Activated B cell treated with CpG ODN at 0.5 μM for 24 hours (primary cell): Measurements from ENCODE around the gene UBA7. TPM values are rescaled to one million over a fixed set of nuclear protein-coding genes. Genes with fewer than 3 reads are reported as not detected.

ENCODE experiments used
- ATAC-seq: fragments of 200-7000 bp; cut with Tn5 transposase; one replicate; pipeline ENCODE4 v1.10.0; 2021; ENCODE audit warnings: low read depth, mild to moderate bottlenecking, moderate library complexity
- CTCF ChIA-PET: fragments of 350-600 bp; sonication (Branson Sonifier 250); formaldehyde crosslinking; loops from one replicate; lab custom pipeline; 2021; ENCODE audit warnings: antibody characterized with exemption; lab: Charles Lee
- POLR2A ChIA-PET: fragments of 350-600 bp; sonication (Branson Sonifier 250); formaldehyde crosslinking; loops from one replicate; lab custom pipeline; 2021; ENCODE audit warnings: antibody characterized with exemption; lab: Charles Lee
- DNase-seq: peaks from one replicate; pipeline ENCODE4 v3.0.0; 2022
- H3K27ac Mint-ChIP-seq: one replicate; pipeline ENCODE4 v1.8.0; 2020; ENCODE audit warnings: mixed read lengths
- H3K27me3 Mint-ChIP-seq: one replicate; pipeline ENCODE4 v1.8.0; 2021; ENCODE audit warnings: mixed read lengths
- H3K36me3 Mint-ChIP-seq: one replicate; pipeline ENCODE4 v1.8.0; 2021; ENCODE audit warnings: low read depth, mixed read lengths
- H3K4me1 Mint-ChIP-seq: one replicate; pipeline ENCODE4 v1.8.0; 2021; ENCODE audit warnings: mixed read lengths
- H3K4me3 Mint-ChIP-seq: one replicate; pipeline ENCODE4 v1.8.0; 2020; ENCODE audit warnings: mild to moderate bottlenecking, mixed read lengths
- H3K9me3 Mint-ChIP-seq: one replicate; pipeline ENCODE4 v1.8.0; 2020; ENCODE audit warnings: mixed read lengths
- intact Hi-C: fragments of 100-400 bp; cut with micrococcal nuclease; formaldehyde crosslinking; loops from one replicate; pipeline ENCODE4 v1.15.1; 2024
- total RNA-seq: library from RNA; stranded (reverse); gene quantifications from 2 replicates; pipeline ENCODE4 v1.2.3, GENCODE V29; 2022
- TF ChIP-seq, protein P1 (sequence below): fragments of 200-600 bp; IDR thresholded peaks from one replicate; pipeline ENCODE4 v1.8.0; 2022; ENCODE audit warnings: antibody characterized with exemption, mild to moderate bottlenecking

Gene UBA7
- total RNA-seq, 1 donor from 2014 or later, result 237 TPM

DNA sequence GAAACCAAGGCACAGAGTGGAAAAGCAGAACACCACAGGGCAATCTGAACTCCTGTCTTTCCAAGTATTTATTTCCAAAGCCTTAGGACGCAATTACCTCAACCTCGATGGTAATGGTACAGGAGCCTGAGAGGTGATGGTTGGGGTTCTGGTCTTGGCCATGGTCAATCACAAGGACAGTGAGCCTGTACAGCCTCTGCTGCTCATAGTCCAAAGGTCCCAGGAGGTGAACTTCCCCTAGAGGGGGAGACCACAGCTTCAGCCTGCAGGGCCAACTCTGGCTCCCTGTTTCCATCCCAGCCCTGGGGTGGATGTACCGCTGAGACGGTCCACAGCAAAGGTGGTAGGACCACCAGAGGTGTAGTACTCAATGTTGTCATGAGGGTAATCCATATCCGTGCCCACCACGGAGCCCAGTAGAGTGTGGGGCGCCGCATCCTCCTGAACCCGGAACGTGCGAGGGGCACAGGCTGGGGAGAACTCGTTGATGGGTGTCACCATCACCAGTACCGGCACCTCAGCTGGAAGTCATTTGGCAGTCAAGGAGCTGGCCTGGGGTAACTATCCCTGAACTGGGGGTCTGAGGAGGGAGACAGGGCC is 20.2 kb downstream of the UBA7 start:
- no peak for DNase-seq
- CTCF ChIA-PET, result no interaction called here
- Mint-ChIP-seq H3K27ac (no peak overlapping the region), H3K4me1 (peaks cover 4% of the 10 kb centered on the region), H3K4me3 (no peak overlapping the region), H3K9me3 (no peaks in the 10 kb centered on the region), H3K27me3 (no peaks in the 10 kb centered on the region), H3K36me3 (no peaks in the 10 kb centered on the region)
- no peak for ATAC-seq
- TF ChIP-seq, protein P1, sequence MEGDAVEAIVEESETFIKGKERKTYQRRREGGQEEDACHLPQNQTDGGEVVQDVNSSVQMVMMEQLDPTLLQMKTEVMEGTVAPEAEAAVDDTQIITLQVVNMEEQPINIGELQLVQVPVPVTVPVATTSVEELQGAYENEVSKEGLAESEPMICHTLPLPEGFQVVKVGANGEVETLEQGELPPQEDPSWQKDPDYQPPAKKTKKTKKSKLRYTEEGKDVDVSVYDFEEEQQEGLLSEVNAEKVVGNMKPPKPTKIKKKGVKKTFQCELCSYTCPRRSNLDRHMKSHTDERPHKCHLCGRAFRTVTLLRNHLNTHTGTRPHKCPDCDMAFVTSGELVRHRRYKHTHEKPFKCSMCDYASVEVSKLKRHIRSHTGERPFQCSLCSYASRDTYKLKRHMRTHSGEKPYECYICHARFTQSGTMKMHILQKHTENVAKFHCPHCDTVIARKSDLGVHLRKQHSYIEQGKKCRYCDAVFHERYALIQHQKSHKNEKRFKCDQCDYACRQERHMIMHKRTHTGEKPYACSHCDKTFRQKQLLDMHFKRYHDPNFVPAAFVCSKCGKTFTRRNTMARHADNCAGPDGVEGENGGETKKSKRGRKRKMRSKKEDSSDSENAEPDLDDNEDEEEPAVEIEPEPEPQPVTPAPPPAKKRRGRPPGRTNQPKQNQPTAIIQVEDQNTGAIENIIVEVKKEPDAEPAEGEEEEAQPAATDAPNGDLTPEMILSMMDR, result no peak
- intact Hi-C loops, result no loop called here
- POLR2A ChIA-PET, result no interaction called here

DNA sequence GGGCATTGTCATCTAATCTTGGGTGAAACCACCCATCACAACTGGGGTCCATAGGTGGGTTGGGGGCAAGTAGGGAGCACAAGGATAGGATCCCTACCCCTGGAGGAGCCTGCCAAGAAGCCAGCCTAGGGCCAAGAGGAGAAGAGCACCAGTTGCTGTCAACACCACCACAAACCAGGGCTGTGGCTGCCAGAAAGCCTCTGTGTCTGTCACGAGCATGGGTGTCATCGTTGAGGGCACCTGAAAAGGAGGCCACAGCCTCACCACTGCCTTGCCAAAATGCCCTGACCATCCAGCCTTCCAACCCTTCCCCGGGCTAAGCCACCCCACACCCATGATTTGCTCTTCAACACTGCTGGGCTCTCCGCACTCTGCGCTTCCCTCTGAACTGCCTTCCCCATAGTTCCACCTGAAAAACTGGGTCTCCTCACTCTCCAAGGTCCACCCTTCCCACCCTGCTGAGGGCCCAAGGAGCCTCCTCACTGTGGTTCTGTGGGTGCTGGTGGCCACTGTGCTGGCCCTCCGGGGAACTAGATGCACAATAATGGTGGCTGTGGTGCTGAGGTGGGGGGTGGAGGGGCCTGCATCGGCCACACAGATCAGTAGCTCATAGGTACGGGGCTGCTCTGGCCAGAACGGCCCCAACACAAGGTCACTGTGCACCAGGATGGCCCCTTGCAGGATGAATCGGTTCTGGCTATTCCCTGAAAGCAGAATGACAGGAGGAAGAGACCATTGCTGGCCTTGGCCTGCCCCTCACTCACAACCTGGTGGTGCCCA is 21.2 kb downstream of the UBA7 start:
- no peaks in the 10 kb centered on the region for H3K36me3 Mint-ChIP-seq
- no peak overlapping the region for H3K4me3 Mint-ChIP-seq
- intact Hi-C loops, result no loop called here
- no peak overlapping the region for H3K27ac Mint-ChIP-seq
- POLR2A ChIA-PET, result no interaction called here
- ATAC-seq (no peak), DNase-seq (no peak)
- TF ChIP-seq, protein P1, result no peak
- peaks cover 4% of the 10 kb centered on the region for H3K4me1 Mint-ChIP-seq
- H3K27me3 Mint-ChIP-seq, result no peaks in the 10 kb centered on the region
- H3K9me3 Mint-ChIP-seq, result no peaks in the 10 kb centered on the region
- CTCF ChIA-PET, result no interaction called here

DNA sequence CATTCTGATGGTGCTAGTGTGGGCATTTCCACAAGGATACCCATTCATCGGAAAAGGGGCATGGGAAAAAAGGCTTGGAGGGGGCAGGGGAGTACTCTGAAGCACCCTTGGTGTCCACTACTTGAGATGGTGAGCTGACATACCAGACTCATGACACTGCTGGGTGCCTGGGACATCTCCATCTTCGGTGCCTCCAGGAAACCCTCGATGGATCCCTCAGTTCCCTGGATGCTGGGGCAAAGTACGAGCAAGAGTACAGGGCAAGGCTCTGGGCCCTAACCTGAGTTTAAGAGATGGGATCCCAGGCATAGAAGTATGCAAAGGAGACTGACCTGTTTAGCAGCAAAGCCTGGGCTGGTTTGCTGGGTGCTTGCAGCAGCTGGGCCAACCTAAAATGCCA is 22.2 kb downstream of the UBA7 start:
- TF ChIP-seq, protein P1, result no peak
- CTCF ChIA-PET, result no interaction called here
- intact Hi-C loops, result no loop called here
- peaks cover 2% of the 10 kb centered on the region for H3K36me3 Mint-ChIP-seq
- H3K4me1 Mint-ChIP-seq, result peaks cover 9% of the 10 kb centered on the region
- no peak for DNase-seq
- POLR2A ChIA-PET, result no interaction called here
- H3K27me3 Mint-ChIP-seq, result no peaks in the 10 kb centered on the region
- H3K4me3 Mint-ChIP-seq, result no peak overlapping the region
- no peaks in the 10 kb centered on the region for H3K9me3 Mint-ChIP-seq
- H3K27ac Mint-ChIP-seq, result no peak overlapping the region
- ATAC-seq, result no peak

DNA sequence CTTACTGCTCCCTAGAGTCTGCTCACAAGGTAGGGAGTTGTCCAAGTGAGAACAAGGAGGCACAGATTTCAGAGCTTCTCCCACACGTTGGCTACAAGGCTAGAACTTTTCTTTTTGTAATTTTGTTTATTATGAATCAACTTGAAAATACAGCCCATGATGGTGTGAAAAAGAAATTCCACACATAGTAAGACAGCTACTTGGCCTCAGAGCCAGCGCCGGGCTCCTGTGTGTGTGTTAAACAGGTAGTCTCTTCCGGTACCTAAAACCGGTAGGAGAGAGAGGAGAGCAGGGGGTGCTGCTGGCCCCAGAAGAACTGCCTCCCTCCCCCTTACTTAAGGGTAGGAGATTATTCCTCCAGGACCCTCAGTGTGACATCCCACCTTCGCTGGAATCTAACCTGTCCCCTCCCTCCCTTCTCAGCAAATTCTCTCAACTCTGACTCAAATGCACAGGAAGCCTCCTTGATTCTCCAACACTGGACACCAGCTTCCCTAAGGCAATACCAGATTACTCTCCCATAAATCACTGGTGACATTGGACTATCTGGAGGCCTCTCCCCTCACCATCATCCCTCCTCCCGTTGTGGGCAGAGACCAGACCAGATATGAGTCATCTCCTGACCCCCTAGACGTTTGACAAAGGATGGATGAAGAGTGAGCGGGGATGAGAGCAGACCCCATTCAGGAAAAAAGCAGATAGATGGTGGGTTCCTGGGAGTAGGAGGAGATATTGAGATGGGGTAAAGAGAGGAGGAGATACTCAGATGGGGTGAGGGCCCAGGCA is 22.9 kb downstream of the UBA7 start:
- CTCF ChIA-PET, result no interaction called here
- ATAC-seq (no peak), DNase-seq (no peak)
- no peaks in the 10 kb centered on the region for H3K9me3 Mint-ChIP-seq
- intact Hi-C loops, result no loop called here
- peaks cover 11% of the 10 kb centered on the region for H3K4me1 Mint-ChIP-seq
- no peaks in the 10 kb centered on the region for H3K27me3 Mint-ChIP-seq
- no peak overlapping the region for H3K4me3 Mint-ChIP-seq
- POLR2A ChIA-PET, result interaction anchor here (0.7 kb wide), 1 partner anchor 438 kb away, joined by 3 read pairs; no protein-coding TSS in a partner anchor
- TF ChIP-seq, protein P1, result no peak
- H3K27ac Mint-ChIP-seq, result no peak overlapping the region
- peaks cover 4% of the 10 kb centered on the region for H3K36me3 Mint-ChIP-seq
